GM23248 (cell line): Measurements from ENCODE around the gene TMEM237.

Experiments used
- EZH2 ChIP-seq: fragments of 200-600 bp; sonication (generic); IDR thresholded peaks from 2 replicates; pipeline ENCODE4 v1.6.1; 2018; ENCODE audit warnings: antibody characterized with exemption, mild to moderate bottlenecking; ENCODE audit not compliant: insufficient read depth, poor library complexity, severe bottlenecking
- EZH2phosphoT487 ChIP-seq: fragments of 200-600 bp; sonication (generic); IDR thresholded peaks from 2 replicates; pipeline ENCODE4 v1.6.1; 2018; ENCODE audit warnings: antibody characterized with exemption, moderate library complexity, mild to moderate bottlenecking, low read depth; ENCODE audit not compliant: insufficient read depth

GRCh38 chr2:201633661-201634249 lies 9.5 kb downstream of the TMEM237 start:
- TF ChIP-seq EZH2 = no peak
- TF ChIP-seq EZH2phosphoT487 = no peak
